Measurements from ENCODE around the gene TMEM8B. TPM values are rescaled to one million over a fixed set of nuclear protein-coding genes. Genes with fewer than 3 reads are reported as not detected.

The TMEM8B gene
- total RNA-seq, 1 experiment from 2014 or later, result 9.3 TPM

GRCh38 chr9:35871545-35871944, 42.5 kb downstream of the TMEM8B start:
- WGBS (ENCODE audit: extremely low coverage, insufficient read length, low lambda C conversion rate), result no CpG with 5 or more reads among the region's 3 CpGs
- H3K9me3 Mint-ChIP-seq, result peaks cover 5 to 8% of the 10 kb centered on the region in 2 experiments; a peak in 4 of 5 replicates
- H3K23ac ChIP-seq (ENCODE audit: insufficient read length, low read depth, low read length), result no peak overlapping the region
- no peaks in the 10 kb centered on the region for H4K20me1 ChIP-seq (ENCODE audit: control insufficient read depth, insufficient read depth, insufficient read length)
- H3K27me3 Mint-ChIP-seq (ENCODE audit: low read depth), result peaks cover 6% of the 10 kb centered on the region
- H3K36me3 Mint-ChIP-seq (ENCODE audit: insufficient read depth in 1 of 3, low read depth in 3 of 3), result peaks cover 0 to 5% (median 1%) of the 10 kb centered on the region in 3 experiments; a peak in 5 of 7 replicates
- H3K4me3 Mint-ChIP-seq, result no peak overlapping the region
- H3K9ac ChIP-seq (ENCODE audit: extremely low read depth, insufficient read length, low read length), result no peak overlapping the region
- H3K14ac ChIP-seq (ENCODE audit: insufficient read depth, low read length), result no peak overlapping the region
- no peak overlapping the region for H3K56ac ChIP-seq (ENCODE audit: insufficient read length, low read depth, low read length)
- no peak overlapping the region for H2BK120ac ChIP-seq (ENCODE audit: low read depth, low read length, poor library complexity, severe bottlenecking)
- no peak overlapping the region for H4K8ac ChIP-seq (replicated peaks; ENCODE audit: insufficient read length, low read depth, low read length)
- H2AFZ ChIP-seq (ENCODE audit: low read length), result no peak overlapping the region
- no peak for DNase-seq
- no peak overlapping the region for H2BK5ac ChIP-seq (ENCODE audit: insufficient read length, low read length)
- no peak overlapping the region for H4K5ac ChIP-seq (ENCODE audit: insufficient read length, low read depth, low read length)
- no peak overlapping the region for H3K27ac ChIP-seq (ENCODE audit: insufficient read length, low read depth, low read length)
- peaks cover 7% of the 10 kb centered on the region; the same call in 1 of the 2 replicates for H3K4me1 ChIP-seq (ENCODE audit: insufficient read depth, low read length)
- no peaks in the 10 kb centered on the region for H3K27me3 ChIP-seq (ENCODE audit: insufficient read depth, low read length)
- no peaks in the 10 kb centered on the region for H3K9me3 ChIP-seq (ENCODE audit: control insufficient read depth, low read depth, low read length)
- no peak for TF ChIP-seq CTCF (conservative IDR thresholded peaks at IDR 0.05)
- no peak overlapping the region for H2BK12ac ChIP-seq (ENCODE audit: insufficient read length, low read depth, low read length)
- H3K4me1 Mint-ChIP-seq, result peaks cover 16% of the 10 kb centered on the region in 2 experiments
- H3T11ph ChIP-seq (ENCODE audit: low read length), result no peak overlapping the region
- no peak overlapping the region for H2BK20ac ChIP-seq (ENCODE audit: low read depth, low read length, poor library complexity, severe bottlenecking)
- no peak overlapping the region for H3K4me2 ChIP-seq (ENCODE audit: insufficient read depth, insufficient read length, low read length)
- H3K4ac ChIP-seq (ENCODE audit: low read depth, low read length), result no peak overlapping the region
- no peak overlapping the region for H2BK15ac ChIP-seq (ENCODE audit: low read depth, low read length)
- H3K79me2 ChIP-seq (ENCODE audit: insufficient read depth, low read length), result no peaks in the 10 kb centered on the region
- H4K91ac ChIP-seq (ENCODE audit: insufficient read length, low read depth, low read length), result no peak overlapping the region
- no peaks in the 10 kb centered on the region for H3K79me1 ChIP-seq (ENCODE audit: insufficient read depth, low read depth, low read length, poor library complexity, severe bottlenecking)
- no peaks in the 10 kb centered on the region for H3K23me2 ChIP-seq (ENCODE audit: insufficient read length, low read depth, low read length, poor library complexity, severe bottlenecking)
- no peak overlapping the region for H3K18ac ChIP-seq (ENCODE audit: insufficient read length, low read depth, low read length)
- no peak overlapping the region for H2AK5ac ChIP-seq (ENCODE audit: insufficient read length, low read length)
- no peak overlapping the region for H3K27ac Mint-ChIP-seq
